Coronary artery (tissue), 2 donors: ENCODE data around the gene DTNB.

Source experiments
- DNase-seq: peaks from one replicate; pipeline ENCODE4 v3.0.0-alpha.2; 2017; ENCODE audit warnings: low spot score
- H3K27ac ChIP-seq, 2 donors: fragments of 200-600 bp; sonication (generic); one replicate each; pipeline ENCODE4 v1.5.1; 2016 to 2019
- H3K4me3 ChIP-seq: fragments of 200-600 bp; sonication (generic); 2 replicates; pipeline ENCODE4 v1.5.1; 2016; ENCODE audit warnings: mild to moderate bottlenecking, moderate library complexity
- CTCF ChIP-seq: fragments of 200-600 bp; sonication (generic); IDR thresholded peaks from one replicate; pipeline ENCODE4 v1.5.1; 2019; ENCODE audit warnings: antibody characterized with exemption

Gene DTNB

GRCh38 chr2:25651782-25652455 is 21.5 kb downstream of the DTNB start:
- H3K27ac ChIP-seq: no peak overlapping the region
- DNase-seq: no peak
- TF ChIP-seq CTCF: no peak
- no peak overlapping the region for H3K4me3 ChIP-seq

DNA sequence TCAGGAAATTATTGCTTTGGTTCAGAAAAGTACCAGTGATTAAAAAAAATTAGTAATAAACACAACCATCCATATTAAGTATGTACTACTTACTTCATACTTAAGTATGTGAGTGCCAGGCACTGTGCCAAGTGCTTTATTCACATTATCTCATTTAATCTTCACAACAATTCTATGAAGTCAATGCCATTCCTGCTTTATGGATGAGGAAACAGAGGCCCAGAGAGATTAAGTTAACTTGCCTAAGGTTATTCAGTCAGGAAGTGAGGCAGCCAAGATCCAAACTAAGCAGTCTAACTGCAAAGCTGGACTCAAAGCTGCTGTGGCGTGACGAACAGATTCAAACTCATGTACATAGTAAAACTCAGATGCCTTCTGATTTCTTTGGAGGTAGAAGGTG is 22.3 kb downstream of the DTNB start:
- TF ChIP-seq CTCF: no peak
- no peak overlapping the region for H3K27ac ChIP-seq
- no peak for DNase-seq
- no peak overlapping the region for H3K4me3 ChIP-seq

DNA sequence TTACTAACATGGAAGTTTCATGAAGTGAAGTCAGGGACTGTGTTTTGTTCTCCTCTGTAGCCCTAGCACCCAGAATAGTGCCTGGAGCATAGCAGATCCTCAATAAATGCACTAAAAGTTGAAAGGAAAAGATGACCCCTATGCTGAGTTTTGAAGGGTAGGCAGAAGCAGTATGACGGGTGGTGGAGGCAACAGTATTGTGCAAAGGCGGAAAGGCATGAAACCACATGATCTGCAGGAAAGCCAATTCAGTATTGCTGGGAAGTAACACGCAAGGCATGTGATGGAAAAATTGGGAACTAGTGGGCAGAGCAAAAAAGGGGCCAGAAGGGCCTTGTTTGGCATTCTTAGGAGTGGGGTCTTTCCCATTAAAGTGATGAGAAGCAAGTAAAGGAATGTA is 23.1 kb downstream of the DTNB start:
- no peak overlapping the region for H3K4me3 ChIP-seq
- no peak for TF ChIP-seq CTCF
- no peak for DNase-seq
- H3K27ac ChIP-seq: peak overlapping the region in 1 of 2 donors; percentile 45

DNA sequence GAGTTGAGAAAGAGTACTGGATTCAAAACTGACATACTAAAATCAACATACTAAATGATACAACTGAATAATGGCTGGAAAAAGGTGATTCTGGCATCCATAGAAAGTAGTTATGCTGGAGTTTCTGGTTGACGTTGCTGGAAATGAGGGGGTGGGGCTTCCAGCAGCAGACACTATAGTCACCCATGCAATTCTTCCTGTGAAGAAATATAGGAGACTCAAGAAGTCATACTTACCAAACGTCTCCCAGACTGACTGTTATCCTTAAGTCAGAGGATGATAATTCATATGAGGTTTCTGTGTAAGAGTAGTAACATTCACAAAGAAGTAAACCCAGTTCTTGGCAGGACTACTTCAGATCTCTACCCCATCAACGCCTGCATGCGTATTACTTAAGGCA is 23.6 kb downstream of the DTNB start:
- no peak for DNase-seq
- no peak for TF ChIP-seq CTCF
- peak overlapping the region in 1 of 2 donors; percentile 45 for H3K27ac ChIP-seq

GRCh38 chr2:25642298-25642697 is 31.1 kb downstream of the DTNB start:
- H3K27ac ChIP-seq: no peak overlapping the region
- DNase-seq: no peak
- TF ChIP-seq CTCF: no peak
- H3K4me3 ChIP-seq: no peak overlapping the region

More for the DNA sequence above, 23.6 kb downstream of the DTNB start:
- no peak overlapping the region for H3K4me3 ChIP-seq

GRCh38 chr2:25639696-25640095 is 33.7 kb downstream of the DTNB start:
- Histone ChIP-seq H3K27ac (no peak overlapping the region), H3K4me3 (no peak overlapping the region)
- TF ChIP-seq CTCF: no peak
- DNase-seq: no peak

DNA sequence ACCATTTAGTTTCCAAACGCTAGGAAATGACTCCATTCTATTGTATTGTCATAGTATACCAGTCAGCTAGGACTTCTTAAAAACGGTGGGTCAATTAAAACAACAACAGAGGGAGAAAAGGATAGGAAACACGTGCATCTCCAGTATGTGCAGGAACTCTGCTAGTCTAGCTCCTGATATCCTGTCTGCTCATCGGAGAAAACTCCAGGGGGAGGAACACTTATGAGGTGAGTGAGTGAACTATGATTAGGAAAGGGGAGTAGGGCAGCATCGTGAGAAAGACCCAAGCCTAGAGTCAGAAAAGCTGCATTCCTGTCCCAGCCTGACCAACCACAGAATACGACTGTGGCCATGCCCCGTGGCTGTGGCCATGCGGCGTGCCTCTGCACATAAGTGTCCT is 34.2 kb downstream of the DTNB start:
- no peak overlapping the region for H3K4me3 ChIP-seq
- H3K27ac ChIP-seq: no peak overlapping the region
- no peak for TF ChIP-seq CTCF
- DNase-seq: no peak
